Measurements from ENCODE around the gene MOSPD3. TPM values are rescaled to one million over a fixed set of nuclear protein-coding genes. Genes with fewer than 3 reads are reported as not detected.

MOSPD3 gene
- total and polyA plus RNA-seq, 9 donors, result 9.2 to 27.7 (median 24.4) TPM

- Histone ChIP-seq H3K4me1 (ENCODE audit: insufficient read depth) (no peaks in the 10 kb centered on the region), H3K27me3 (no peaks in the 10 kb centered on the region), H3K27ac (no peak overlapping the region), H3K9me3 (no peaks in the 10 kb centered on the region), H3K36me3 (no peaks in the 10 kb centered on the region), H3K4me3 (no peak overlapping the region)
- intact Hi-C loops (cut with DNase I), result no loop called here
- WGBS, 3 donors, result 91 to 94% (median 92%) methylated on average over 23 of the region's 23 CpGs
- no peak for DNase-seq
- no peak for TF ChIP-seq POLR2A (IDR thresholded peaks at IDR 0.05)
- no peak for TF ChIP-seq CTCF (IDR thresholded peaks at IDR 0.05)
- TF ChIP-seq EP300 (IDR thresholded peaks at IDR 0.05), result no peak
These were observed 8.5 kb downstream of the MOSPD3 start for GRCh38 chr7:100620804-100621203.

- no peaks in the 10 kb centered on the region for H3K4me1 ChIP-seq (ENCODE audit: insufficient read depth)
- no peak overlapping the region for H3K27ac ChIP-seq
- H3K9me3 ChIP-seq, result no peaks in the 10 kb centered on the region
- H3K27me3 ChIP-seq, result no peaks in the 10 kb centered on the region
- TF ChIP-seq EP300 (IDR thresholded peaks at IDR 0.05), result no peak
- TF ChIP-seq POLR2A (IDR thresholded peaks at IDR 0.05), result no peak
- no peak for TF ChIP-seq CTCF (IDR thresholded peaks at IDR 0.05)
- H3K36me3 ChIP-seq, result no peaks in the 10 kb centered on the region
- DNase-seq, result no peak
- intact Hi-C loops (cut with DNase I), result no loop called here
- WGBS, 3 donors, result 63 to 71% (median 70%) methylated on average over 8 of the region's 8 CpGs
- H3K4me3 ChIP-seq, result no peak overlapping the region
These were observed 9.2 kb downstream of the MOSPD3 start for GRCh38 chr7:100621554-100621953.

GRCh38 chr7:100623951-100624824, 11.8 kb downstream of the MOSPD3 start:
- no peak overlapping the region for H3K27ac ChIP-seq
- 76 to 90% (median 84%) methylated on average over 15 of the region's 15 CpGs for WGBS, 3 donors
- intact Hi-C loops (cut with DNase I), result no loop called here
- H3K36me3 ChIP-seq, result no peaks in the 10 kb centered on the region
- no peaks in the 10 kb centered on the region for H3K27me3 ChIP-seq
- peaks cover 3% of the 10 kb centered on the region for H3K4me1 ChIP-seq (ENCODE audit: insufficient read depth)
- no peak for DNase-seq
- H3K4me3 ChIP-seq, result no peak overlapping the region
- no peaks in the 10 kb centered on the region for H3K9me3 ChIP-seq
- TF ChIP-seq POLR2A (IDR thresholded peaks at IDR 0.05) (no peak), EP300 (IDR thresholded peaks at IDR 0.05) (no peak), CTCF (IDR thresholded peaks at IDR 0.05) (no peak)

GRCh38 chr7:100626055-100626454, 13.7 kb downstream of the MOSPD3 start:
- WGBS, 3 donors, result 11 to 14% (median 12%) methylated on average over 3 of the region's 3 CpGs
- no peak for DNase-seq
- Histone ChIP-seq H3K27me3 (no peaks in the 10 kb centered on the region), H3K27ac (no peak overlapping the region), H3K9me3 (no peaks in the 10 kb centered on the region), H3K36me3 (no peaks in the 10 kb centered on the region), H3K4me1 (ENCODE audit: insufficient read depth) (peaks cover 3% of the 10 kb centered on the region), H3K4me3 (no peak overlapping the region)
- intact Hi-C loops (cut with DNase I), result no loop called here
- no peak for TF ChIP-seq EP300 (IDR thresholded peaks at IDR 0.05)
- TF ChIP-seq CTCF (IDR thresholded peaks at IDR 0.05), result no peak
- no peak for TF ChIP-seq POLR2A (IDR thresholded peaks at IDR 0.05)
